NCI-H524 (cell line): Measurements from ENCODE around the gene CNTFR.
"Not testable (repeated sequence)": the region's sequence is repeated elsewhere in the genome, so short reads cannot be mapped to it uniquely, and the experiment has no call there.

Experiments
- DNase-seq, 2 experiments: peaks; one replicate each; lab custom pipeline; 2025; lab: John Stamatoyannopoulos, UW

CNTFR gene

DNA sequence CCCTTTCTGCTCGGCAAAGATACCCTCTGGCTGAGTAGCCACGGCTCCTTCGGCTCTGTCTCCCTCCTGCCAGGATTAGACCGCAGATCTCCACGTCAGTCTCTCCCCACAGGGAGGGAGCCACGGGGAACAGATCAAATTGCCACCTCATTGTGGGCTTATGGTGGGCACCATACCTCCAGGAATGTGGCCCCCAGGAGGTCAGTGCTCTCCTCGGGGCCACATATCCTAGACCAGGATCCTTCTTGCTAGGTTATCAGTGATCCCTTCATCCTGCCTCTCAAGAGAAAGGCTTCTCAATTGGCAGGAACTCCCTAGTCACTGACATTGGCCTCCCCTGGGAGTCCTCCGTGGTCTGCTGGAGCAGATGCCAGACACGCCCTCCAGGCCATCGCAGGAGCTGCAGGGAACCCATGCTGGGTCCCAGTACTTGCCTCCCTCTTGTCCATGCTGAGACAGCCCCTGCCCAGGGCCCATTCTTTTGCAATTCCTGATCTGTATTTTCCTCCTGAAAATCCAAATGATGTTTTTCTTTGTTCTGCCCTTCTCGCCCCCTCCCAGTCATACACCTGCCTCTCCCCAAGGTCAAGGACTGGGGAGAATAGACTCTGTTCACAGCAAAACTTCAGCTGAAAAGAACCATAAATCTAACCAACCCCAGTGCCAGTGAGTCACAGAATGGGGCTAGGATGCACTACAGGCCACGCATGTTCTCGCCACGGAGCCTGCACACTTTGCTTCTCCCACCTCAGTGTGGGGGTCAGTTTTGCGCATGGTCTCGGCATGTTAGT is 35.1 kb downstream of the CNTFR start:
- DNase-seq: peak; percentile 75 to 93

- DNase-seq: no peak
These were observed 36.0 kb downstream of the CNTFR start for GRCh38 chr9:34553511-34554021.

DNA sequence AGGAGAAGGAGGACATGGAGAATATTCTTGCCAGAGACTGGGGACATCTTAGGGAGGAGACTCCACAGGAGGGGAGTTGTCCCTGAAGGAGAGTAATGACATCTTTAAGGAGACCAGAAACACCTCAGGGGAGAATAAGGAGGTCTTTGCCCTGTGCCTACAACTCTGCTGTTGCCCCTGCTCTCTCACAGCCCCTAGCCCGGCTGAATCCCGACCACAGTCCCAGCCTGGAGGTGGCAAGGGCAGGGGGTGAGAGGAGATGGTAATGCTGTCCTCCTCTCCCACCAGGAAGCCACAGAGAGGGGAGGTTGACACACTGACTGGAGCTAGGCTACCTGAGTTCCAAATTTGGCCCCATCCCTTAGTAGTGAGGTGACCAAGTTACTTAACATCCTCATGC is 36.5 kb downstream of the CNTFR start:
- no peak for DNase-seq

DNA sequence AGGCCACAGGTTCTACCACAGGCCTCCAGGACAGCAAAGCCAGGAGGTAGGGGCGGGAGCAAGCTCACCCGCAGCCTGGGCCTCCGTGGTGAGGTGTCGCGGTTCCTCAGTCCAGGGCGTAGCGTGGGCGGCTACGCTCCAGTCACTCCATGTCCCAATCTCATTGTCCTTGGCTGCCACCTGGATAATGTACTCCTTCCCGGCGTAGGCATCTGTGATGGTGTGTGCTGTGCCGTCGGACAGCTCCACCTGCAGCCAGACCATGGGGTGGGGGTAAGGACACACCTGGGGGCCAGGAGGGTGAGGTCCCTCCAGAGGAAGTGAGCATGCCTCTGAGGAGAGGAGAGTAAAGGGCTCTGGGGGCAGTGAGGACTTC is 36.9 kb downstream of the CNTFR start:
- DNase-seq: no peak

DNA sequence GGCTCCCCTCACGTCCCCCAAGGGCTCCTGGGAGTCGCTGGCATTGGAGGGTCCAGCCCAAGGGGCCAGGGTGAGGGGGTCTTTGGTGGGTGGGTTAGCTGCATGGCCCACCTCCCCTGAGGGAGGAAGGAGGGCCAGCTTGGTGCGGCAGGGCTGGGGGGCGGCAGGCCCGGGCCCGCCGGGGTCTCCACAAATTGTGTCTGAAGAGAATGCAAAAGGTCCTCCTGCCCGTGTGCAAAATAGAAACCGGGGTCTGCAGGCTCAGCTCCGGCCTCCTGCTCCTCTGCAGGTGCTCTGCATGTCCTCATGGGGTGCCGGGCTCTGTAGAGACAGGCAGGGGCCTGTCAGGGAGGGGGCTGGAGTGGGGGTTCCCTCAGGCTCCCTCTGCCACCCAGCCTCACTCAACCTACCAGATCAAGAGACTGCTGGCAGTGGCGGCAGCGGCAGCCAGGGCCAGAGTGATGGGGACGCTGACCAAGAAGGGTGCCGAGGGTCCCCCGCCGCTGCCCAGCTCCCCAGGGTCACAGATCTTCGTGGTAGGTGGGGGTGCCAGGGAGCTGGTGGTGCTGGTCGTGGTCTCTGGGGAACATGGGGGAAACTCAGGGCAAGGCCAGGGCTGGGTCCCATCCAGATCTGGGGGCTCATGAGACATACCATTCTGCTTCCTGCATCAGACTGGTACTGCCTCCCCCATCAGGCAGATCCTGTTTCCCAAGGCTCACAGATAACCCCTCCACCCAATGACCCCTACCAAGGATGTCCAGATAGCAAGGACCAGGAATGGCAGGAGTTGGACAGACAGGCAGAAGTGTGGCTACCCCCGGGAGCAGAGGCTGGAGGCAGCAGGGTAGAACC is 37.5 kb downstream of the CNTFR start:
- DNase-seq: no peak

DNA sequence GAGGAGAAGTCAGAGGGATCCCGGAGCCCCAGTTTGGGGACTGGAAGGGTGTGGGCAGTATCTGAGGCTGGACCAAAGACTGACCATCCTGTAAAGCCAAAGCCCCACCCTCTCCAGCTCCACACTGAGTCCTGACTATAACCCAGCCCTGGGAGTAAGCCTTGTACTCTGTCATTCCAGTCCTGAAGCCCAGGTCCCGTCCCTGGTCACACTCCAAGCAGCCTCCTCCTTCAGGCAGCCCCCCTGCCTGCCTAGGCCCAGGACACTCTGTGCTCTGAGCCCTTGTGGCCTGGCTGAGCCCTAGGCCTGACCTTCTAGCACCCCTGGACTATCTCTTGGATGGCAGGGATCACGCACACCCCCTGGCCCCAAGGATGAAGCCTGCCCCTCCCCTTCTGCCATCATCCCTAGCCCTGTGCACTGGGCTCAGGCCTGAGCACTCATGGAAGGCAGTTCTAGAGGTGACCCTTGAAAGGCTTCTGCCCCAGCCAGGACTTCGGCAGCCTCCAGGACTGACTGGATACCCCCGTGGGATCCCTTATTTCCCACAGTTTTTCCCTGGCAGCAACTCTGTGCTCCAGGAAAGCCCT is 38.7 kb downstream of the CNTFR start:
- DNase-seq: no peak

DNA sequence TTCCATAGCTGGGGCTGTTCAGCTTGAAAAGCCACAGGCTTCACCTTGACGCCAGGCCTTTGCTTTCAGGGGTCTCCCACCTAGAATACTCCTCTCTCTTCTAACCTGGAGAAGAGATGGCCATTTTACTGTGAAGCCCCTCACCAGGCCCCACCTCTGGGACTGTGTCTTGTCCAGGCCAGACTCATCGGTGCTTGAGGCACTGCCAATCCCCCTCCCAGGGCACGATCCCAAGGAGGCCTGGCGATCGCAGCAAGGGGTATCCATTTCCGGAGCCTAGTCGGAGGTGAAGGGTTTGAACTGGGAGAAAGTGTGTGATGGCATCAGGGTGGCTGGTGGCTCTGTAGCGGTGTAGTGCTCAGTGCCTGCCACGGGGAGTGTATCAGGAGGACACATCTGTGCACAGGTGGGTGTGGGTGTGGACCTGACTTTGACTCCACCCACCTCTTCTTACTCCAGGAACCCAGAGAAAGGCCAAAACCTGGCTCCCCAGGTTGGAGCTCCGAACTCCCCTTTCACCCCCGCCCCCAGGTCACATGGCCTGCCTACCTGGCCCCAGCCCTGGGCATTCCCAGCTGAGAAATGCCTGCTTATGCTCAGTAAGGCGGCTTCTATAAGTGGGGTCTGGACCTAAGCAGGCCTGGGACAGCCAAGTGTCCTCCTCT is 39.4 kb downstream of the CNTFR start:
- DNase-seq: no peak

DNA sequence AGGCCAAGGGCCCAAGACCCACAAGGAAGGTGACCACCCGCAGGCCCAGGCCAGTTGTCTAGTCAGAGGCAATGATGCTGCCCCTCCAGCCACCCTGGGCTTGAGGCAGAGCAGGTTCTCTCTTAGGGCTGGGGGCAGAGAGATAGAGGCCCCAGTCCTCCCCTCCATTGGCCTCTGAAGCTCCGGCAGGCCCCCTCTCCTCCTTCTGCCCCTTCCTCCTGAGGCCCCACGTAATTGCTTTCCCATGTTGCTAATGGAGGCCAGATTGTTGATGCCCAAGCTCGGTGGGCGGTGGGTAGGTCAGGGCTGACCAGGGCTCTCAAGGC is 40.2 kb downstream of the CNTFR start:
- no peak for DNase-seq

GRCh38 chr9:34547960-34548611 is 41.4 kb downstream of the CNTFR start:
- peak; percentile 57 to 67 for DNase-seq

DNA sequence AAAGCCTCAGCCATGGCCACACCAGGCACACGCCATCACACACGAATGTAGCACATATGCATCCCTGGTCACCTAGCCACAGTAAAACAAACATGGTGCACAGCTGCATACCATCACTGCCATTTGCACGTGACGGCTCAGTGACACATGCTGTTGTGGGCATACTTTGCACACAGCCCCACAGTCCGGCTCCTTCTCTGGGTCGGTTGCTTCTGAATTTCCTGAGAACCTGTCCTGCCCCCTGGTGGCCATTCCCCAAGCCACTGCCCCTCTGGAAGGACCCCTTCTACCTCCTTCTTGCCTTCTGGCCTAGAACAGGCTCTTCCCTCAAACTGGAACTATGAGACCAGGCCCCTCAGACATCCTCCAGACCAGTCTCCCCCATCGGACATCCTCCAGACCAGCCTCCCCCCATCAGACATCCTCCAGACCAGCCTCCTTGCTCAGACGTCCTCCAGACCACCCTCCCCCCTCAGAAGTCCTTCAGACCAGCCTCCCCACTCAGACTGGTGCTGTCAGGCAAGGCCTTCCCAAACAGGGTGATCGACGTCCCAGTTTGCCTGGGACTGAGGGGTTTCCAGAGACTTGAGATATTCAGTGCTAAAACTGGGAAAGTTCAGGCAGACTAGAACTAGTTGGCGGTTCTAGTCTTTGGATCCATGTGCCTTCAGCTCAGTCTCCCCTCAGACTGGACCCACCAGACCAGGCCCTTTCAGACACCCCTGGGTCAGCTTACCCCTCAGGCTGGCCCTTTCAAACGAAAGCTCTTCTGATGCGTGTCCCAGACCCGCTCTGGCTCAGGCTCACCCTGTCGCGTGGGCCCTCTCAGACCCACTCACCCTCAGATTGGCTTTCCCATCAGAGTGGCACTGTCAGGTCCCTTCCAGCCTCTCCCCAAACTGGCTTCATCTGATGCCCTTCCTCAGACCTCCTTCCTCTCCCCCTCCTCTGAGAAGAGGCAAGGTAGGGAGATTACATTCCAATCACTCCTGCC is 42.4 kb downstream of the CNTFR start:
- peak; percentile 53 to 71 for DNase-seq

DNA sequence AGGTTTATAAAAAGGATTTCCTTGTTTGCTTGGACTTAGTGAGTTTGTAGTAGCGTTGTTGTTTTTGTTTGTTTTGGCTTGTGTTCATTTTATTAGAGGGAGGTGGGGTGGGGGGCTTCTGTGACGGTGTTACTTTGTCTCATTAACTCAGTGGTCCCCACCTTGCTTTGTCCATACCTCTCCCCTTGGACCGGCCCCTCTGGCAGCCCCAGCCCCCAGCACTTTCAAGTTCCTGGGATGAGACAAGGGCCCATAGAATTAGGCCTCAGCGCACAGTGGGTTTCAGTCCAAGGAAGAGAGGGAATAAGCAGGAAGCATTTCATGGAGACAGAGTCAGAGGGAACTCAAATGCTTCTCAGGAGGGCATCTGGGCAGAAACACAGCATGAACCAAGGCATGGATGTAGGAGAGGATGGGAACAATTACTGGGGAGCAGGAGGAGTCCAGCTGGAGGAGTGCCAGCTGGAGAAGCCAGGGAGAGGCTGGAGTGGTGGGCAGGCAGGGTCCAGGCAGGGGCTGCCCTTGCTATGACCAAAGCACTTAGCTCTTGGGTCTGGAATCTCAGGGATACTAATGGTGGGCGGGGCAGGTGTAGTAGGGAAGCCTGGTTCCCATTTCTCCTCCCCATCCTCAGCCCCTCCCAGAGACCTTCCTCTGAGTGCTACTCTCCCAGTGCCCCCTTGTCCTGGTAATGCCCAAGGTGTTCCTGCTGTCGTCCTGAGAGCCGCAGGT is 43.3 kb downstream of the CNTFR start:
- DNase-seq: no peak

DNA sequence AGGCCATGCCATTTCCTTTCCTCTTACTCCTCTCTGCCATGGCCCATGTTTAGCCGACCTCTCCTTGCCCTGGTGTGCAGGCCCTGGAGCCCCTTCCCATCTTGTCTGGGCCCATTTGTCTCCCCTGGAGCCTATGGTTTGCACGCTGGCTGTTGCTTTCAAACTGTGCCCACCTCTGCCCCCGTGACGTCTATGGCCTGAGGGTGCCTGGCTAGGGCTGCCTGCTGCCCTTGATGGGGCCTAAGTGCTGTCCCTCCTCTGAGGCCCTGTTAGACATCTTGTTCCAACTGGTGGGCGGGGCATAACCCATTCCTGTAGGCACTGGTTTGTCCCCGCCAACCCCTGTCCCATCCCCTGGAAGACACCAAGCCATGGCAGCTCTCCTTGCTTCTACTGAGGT is 44.0 kb downstream of the CNTFR start:
- DNase-seq: no peak

GRCh38 chr9:34544035-34544434 is 45.5 kb downstream of the CNTFR start:
- no peak for DNase-seq

DNA sequence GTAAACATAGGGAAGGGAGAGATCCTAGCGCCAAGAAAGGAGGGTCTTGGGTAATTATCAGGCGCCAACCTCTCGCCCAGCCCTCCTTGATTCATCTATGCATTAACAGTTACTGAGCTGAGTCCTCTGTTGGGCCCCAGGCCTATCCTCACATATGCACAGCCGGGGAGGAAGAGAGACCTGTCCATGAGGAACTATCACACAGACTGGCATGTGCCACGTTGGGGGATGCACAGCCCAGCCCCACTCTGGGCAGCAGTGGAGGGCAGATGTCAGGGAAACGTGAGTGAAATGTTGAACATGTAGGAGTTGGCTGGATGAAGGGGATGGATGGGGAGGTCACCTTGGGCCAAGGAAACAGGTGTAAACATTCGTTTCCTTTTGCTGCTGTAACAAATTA is 48.0 kb downstream of the CNTFR start:
- no peak for DNase-seq

GRCh38 chr9:34540827-34541226 is 48.7 kb downstream of the CNTFR start:
- DNase-seq: no peak

DNA sequence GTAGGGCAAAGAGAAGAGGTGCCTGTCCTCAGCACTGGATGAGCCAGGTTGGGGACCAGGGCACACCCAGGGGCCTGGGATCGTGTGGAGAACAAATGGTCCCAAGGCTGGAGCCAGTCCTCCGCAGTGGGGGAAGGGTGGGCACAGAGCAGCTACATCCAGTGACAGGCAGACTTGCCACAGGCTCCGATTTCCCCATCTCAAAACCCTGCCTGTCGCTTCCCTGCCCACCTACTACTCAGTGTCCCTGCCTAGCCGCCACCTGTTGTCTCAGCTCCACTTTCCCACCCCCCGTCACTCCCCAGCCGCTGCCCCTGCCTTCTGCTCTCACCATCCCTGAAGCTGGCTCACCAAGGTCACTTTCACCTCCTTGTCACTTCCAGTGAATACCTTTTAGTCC is 52.8 kb downstream of the CNTFR start:
- peak in 1 of 2 experiments; percentile 22 for DNase-seq

DNA sequence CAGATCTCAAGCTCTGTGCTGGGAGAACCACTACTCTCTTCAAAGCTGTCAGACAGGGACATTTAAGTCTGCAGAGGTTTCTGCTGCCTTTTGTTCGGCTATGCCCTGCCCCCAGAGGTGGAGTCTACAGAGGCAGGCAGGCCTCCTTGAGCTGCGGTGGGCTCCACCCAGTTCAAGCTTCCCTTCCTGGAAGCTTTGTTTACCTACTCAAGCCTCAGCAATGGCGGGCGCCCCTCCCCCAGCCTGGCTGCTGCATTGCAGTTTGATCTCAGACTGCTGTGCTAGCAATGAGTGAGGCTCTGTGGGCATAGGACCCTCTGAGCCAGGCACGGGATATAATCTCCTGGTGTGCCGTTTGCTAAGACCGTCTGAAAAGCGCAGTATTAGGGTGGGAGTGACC is 57.5 kb downstream of the CNTFR start:
- DNase-seq: not testable (repeated sequence)

DNA sequence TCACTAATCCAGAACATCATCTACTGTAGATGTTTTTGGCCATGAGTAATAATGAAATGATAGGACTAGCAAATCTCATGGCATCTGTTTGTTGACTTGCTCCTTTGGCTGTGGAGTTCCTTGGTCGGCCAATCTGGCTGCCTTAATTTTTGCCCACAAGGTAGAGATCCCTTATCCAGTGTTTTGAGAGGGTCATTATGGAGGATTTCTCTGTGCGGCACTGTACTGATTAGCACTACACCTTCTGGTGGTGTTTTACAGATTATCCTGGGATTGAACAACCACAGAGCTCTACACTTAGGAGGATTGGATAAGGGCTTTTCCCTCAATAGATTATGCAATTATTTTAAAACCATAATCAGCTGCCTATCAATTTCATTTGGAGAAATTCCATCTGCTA is 63.5 kb downstream of the CNTFR start:
- DNase-seq: peak; percentile 92 to 97

- no peak for DNase-seq
These were observed 65.2 kb downstream of the CNTFR start for GRCh38 chr9:34524349-34524748.
